Upper lobe of left lung (tissue), 4 donors: Measurements from ENCODE around the gene ZNF215.

Experiments
- CTCF ChIP-seq, 6 experiments: fragments of 450-650 bp in 4 of 6; fragments of 200-600 bp in 2 of 6; sonication (generic) in 2 of 6; IDR thresholded peaks; one replicate each; pipeline ENCODE4 v1.5.1; 2016 to 2019; ENCODE audit warnings: antibody characterized with exemption in 6 of 6
- POLR2AphosphoS5 ChIP-seq, 2 donors: sonication (generic); formaldehyde crosslinking; IDR thresholded peaks; one replicate each; pipeline ENCODE4 v1.5.1; 2017; ENCODE audit warnings: antibody characterized with exemption in 2 of 2

DNA sequence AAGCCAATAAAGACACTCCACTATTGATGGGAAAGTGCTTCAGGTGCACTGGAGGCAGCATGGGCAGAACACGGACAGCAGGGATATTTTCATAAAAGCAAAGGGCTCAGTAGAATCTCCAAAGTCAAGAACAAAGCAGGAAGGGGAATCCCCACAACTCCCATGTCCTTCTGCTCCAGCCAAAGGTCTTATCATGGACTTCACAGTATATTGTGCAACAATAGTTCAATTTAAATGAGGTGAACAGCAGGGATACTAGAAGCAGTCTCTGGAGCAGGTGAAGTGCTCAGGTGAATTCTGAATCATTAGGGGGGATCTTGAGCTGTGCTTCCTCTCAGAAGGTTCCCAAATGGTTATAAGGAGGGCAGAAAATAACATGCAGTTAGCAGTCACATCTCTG lies 27.3 kb upstream of the ZNF215 start:
- no peak for TF ChIP-seq CTCF (IDR thresholded peaks at IDR 0.05)
- TF ChIP-seq POLR2AphosphoS5 (IDR thresholded peaks at IDR 0.05) = no peak
